Fibroblast of skin of left quadriceps (primary cell): ENCODE data around the gene CALD1.

Source experiments
- DNase-seq, 2 experiments: peaks; one replicate each; pipeline ENCODE4 v3.0.0-alpha.2; 2013; ENCODE audit warnings: low read depth in 2 of 2

The CALD1 gene

DNA sequence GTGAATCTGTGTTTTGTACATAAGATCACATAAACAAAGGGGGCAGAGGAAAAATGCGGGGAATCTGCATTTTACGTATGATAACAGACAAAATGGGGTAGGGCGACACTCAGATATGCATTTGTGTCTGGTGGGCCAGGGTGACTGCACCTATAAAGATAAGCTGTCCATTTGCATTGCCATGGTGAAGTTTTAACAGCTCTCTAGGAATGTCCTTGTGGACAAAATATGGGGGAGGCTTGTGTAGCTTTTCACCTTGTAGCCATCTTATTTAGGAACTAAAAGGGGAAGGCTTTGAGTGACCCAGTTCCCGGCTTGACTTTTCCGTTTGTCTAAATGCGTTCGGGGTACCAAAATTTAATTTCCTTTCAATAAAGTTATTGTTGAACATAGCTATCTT lies 114.5 kb downstream of the CALD1 start:
- DNase-seq, result no peak

DNA sequence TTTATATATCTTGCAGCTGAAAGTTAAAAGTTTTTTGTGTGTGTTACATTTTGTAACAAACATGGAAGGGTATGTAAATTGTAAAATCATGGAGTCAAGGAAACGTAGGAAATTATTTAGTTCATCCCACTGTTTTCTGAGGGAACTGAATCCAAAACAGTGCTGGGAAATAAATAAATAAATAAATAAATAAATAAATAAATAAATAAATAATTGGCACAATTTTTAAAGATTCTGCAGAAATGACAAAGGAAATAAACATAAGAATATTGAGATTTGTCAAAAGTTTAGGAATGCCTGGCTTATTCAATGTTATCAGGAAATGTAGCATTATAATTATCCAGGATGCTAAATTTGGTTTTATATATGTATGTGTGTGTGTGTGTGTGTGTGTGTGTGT lies 115.5 kb downstream of the CALD1 start:
- no peak for DNase-seq

DNA sequence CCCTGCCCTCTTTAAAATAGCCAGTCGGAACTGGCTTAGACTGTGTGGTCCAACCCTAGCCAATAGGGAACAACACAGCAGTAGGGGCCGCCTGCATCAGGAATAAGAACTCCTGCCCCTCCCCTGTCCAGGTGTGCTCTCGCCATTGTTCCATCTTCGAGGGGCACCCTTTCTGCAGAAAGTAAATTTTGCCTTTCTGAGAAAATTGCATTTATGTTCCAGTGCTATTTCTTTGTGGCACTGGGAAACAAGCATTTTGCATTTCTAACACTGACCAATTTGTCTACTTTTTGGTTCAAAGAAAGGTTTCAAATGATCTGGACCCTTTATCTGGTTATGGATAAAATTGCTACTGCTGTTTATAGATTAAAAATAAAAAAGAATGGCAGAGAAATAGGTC lies 116.6 kb downstream of the CALD1 start:
- DNase-seq, result no peak

DNA sequence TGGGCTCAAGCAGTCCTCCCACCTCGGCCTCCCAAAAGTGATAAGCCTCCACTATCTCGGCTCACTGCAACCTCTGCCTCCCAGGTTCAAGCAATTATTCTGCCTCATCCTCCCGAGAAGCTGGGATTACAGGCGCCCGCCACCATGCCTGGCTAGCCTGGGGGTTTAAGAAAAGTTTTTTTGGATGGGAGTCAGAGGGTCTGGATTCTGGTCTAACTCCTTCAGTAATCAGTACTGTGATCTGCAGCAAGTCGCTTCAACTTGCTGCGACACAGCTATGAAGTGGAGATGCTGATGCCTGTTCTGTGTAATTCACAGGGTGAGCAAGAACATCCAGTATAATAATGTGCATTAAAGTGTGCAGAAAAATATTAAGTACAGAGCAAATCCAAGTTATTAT lies 118.5 kb downstream of the CALD1 start:
- no peak for DNase-seq

DNA sequence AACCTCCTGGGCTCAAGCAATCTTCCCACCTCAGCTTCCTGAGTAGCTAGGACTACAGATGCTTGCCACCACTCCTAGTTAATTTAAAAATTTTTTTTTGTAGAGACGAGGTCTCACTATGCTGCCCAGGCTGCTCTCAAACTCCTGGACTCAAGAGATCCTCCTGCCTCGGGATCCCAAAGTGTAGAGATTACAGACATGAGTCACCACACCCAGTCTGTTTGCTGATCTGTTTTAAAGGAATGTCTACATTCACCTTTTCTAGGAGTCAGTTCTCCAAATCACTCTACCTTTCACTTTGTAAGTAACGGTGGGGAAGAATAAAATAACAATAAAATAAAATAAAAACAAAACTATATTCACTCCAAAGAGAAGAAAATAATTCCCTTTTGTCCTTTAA lies 120.3 kb downstream of the CALD1 start:
- no peak for DNase-seq

DNA sequence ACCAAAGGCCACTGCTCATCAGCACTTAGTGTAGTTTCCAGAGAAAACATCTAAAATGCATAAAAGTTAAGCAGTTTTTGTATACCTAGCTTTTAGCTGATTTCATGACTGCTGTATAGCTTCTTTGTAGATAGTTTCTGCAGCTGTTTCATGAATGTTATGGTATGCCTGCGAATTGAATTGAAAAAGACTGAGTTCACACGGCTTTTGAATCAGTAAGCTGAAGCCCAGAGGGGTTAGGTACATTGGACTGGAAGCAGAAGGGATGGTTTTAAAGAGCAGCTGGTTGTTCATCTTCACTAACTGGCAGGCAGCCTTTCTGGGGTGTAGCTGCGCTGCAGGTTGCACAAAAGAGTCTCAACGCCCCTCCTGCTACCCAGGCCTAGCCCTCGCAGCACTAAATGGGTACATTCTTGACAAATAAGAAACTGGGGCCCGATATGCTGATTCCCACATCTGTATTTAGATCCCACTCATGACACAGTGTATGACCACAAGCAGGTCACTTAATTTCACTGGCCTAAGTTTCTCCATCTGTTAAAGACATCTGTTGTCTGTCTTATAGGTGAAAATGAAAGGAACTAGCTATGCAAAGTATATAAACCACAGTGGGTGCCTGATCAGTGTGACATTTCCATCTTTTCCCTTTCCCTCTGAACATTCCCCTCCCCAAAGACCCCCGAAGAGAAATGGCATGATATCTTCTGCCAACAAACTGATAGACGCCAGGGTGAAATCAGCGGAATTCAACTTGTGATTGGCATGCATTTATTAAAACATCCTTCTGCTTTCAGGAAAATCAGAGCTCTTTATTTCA lies 120.9 kb downstream of the CALD1 start:
- DNase-seq, result no peak

DNA sequence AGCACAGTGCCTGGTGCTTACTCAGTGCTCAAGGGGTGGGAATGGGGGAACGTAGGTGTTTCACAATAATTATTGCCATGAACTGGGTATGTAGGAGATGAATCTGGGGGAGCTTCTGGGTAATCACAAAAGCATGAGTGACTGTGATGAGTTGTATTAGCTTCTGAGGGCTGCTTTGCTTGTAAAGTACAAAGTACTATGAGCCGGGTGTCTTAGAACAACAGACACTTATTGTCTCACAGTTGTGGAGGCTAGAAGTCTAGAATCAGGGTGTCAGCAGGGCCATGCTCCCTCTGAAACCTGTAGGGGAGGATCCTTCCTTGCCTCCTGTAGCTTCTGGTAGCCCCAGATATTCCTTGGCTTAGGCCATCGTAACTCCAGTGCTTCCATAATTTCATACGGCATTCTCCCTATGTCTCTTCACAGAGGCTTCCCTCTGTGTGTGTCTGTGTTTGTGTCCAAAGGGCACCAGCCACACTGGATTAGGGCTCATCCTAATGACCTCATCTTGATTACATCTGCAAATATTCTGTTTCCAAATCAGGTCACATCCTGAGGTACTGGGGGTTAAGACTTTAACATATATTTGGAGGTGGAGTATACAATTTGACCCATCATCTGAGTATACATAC lies 122.1 kb downstream of the CALD1 start:
- DNase-seq, result no peak

DNA sequence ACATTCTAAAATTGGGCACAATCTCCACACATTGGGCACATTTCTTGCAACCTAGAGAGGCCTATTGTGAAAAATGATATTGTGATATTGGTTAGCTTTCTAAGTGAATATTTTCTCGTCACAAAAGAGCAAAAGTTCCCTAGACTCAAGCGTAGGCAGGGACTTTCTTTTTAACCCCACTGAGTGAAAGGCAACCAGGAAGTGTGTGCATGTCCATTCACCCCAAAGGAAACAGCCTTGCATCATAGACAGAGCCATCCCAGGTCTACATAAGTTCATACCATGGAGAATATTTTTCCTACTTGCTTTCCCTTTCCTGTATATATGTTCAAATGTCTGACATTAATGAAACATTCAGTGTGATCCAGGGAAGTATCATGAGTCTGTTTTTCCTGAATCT lies 122.6 kb downstream of the CALD1 start:
- DNase-seq, result no peak

DNA sequence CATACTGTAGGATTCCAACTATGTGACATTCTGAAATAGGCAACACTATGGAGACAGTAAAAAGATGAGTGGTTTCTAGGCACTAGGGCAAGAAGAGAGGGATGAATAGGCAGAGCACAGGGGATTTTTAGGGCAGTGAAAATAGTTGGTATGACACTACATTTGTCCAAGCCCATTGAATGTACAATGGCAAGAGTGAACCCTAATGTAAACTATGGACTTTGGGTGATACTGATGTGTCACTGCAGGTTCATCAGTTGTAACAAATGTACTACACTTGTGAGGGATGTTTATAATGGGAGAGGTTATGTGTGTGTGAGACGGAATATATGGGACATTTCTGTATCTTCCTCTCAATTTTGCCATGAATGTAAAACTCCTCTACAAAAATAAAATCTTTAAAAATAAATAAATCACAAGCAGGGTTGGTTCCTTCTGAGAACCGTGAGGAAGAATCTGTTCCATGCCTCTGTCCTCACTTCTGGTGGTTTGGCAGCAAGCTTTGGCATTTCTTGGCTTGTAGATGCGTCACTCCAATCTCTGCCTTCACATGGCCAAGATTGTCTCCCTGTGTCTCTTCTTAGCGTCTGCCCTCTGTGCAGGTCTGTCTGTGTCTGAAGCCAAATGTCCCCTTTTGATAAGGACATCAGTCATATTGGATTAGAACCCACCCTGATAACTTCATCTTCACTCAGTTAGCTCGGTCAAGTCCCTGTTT lies 123.8 kb downstream of the CALD1 start:
- DNase-seq, result no peak

DNA sequence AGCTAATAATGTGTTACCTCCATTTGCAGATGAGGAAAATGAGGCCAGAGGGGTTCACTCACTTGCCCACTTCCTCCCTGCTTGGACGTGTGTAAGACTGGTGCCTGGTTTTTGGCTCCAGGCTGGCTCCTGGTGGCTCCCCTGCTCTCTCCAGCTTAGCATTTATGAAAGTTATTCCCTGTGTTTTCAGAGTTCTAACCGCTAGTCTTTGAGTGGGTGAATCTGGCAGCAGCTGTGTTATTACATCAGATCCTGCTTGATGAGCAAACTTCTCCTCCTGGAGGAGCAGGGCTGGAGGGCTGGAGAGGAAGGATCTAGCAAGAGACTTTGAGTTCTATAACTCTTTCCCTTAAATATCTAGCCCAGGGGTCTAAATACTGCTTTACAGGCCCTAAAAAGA lies 125.9 kb downstream of the CALD1 start:
- peak; percentile 70 to 72 for DNase-seq

DNA sequence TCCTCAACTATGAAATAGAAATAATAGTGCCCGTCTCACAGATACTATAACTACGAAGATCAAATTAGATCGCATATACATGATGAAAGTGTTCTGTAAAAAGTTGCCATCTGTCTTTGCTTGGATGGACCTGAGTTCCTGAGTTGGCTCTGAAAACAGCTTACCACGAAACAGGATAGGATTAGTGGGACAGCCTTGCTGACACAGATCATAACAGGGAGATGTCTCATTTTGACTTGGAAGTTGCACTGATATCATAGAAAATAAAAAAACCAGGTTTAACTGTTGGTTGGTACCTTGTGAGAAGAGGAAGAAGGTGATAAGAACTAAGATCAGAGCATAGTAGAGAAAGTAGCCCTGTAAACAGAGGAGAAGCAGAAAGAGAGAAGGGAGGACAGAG lies 127.6 kb downstream of the CALD1 start:
- DNase-seq, result no peak

DNA sequence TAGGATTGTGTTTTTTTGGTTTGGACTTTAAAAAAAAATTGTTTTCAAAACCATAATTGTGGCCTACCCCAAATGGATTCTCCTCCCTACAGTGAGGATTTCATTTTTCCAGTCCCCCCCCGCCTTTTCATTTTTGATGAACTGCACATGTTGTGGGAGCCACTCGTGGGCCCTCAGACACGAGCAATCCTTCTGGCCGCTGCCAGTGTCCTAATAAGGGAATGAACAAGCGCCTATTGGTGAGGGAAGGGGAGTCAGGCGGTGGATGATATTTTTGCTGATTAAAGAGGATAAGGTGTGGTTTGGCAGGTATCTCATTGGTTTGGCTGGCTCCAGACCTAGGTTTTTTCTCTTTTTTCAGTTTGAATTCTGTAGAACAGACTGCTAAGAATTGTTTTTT lies 128.2 kb downstream of the CALD1 start:
- DNase-seq, result no peak

DNA sequence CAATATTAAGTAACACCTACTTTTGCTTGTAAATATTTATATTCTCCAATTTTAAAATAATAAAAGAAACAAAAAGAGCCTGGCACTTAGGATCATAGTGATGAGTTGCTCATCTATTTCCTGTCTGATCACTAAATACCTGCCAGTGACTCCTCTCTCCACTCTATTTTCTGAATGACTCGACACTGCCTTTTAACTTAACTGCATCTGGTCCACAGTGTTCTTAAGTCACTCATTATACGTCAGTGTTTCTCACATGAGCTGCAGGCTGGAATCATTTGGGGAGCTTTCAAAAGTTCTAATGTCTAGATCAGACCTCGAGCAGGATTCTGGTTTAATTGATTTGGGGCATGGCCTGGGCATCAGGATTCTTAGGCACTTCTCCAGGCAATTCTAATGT lies 128.9 kb downstream of the CALD1 start:
- no peak for DNase-seq

DNA sequence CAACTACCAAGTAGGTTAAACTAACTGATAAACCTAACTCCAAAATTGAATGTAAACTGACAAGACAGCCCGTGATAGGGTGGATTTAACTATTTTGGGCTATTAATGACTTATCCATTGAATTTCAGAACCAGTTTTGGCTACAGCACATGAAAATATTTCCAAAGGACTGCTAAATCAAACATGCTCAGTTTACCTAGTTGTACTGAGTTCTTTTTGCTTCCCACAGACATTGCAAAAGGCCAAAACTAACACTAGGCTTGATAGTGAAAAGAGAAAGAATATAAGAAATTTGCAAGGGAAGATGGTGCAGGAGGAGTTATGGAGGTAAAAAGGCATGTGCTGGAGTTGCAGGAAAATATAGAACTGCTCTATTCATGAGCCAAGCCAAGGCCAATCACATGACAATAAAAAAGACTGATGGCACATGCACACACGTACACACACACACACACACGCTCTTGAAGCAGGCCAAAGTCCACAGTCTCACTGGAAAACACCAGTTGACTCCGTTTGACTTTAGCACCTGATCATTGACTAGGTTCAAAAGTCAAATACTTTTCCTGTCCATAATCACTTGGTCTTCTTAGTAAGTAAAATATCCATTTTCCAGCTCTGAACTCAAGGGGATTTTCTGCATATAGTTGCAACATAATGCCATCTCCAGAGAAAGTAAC lies 130.9 kb downstream of the CALD1 start:
- no peak for DNase-seq

DNA sequence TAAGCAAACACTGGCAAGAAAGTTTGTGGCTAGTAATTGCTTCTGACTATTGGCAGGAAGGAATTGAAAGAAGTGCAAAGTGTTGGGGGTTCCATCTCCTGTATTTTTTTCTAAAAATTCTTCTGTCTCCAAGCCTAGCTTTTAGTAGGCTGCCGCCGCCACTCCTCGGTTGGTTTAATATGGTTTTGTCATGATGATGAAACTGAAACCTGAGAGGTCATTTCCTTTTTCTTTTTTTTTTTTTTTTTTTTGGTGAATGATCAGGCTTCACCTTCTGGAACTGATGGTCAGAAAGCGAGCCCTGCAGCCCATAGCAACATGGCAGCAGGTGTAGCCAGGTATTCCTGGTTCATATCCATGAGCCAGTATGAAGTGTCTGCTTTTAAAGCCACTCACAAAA lies 131.5 kb downstream of the CALD1 start:
- DNase-seq, result no peak

DNA sequence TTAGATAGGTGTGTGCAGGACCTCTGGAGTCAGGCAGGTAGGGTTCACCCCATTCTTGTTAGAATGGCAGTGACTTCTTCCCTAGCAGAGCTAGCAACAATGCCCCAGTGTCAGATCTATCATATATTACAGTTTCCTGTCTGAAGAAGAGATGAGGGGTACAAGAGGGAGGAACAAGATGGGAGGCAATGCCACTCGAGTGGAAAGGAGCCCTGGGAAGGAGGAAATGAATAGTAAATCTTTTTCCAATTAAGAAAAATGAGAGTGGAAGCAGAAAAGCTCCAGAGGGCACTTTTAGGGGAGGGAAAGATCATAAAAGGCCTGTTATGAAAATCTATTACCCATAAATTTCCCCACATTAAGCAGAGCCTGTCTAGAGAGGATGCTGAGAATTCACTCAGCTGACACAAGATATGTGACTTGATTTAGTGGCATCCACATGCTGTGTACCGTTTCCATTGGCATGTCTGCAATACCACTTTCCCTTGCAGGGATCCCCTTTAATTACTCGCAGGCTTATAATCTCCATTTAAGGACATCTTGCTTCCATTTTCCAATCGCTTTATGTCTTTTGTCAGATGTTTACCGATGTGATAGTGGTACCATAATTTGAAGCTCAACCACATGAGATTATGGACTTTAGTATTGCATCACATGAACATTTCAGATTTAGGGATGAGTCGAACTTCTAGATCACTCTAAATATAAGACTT lies 136.9 kb downstream of the CALD1 start:
- peak; percentile 88 to 91 for DNase-seq

DNA sequence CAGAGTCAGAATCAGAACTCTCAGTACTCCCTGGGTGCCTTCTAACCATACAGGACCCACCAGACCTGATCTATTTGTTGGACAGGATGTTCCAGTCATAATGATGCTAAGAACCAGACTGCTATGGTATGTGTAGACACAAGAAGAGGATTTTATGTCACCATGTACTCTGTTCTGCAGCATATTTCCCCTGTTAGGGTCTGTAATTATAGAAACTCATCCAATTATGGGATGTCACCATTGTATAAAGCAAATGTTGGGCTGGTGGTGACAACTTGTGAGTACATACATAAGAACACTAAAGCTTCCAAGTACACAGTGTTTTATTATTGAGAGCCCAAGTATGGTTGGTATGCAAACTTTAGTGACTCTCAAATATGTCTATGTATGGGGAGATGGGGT lies 139.8 kb downstream of the CALD1 start:
- peak; percentile 45 to 52 for DNase-seq

DNA sequence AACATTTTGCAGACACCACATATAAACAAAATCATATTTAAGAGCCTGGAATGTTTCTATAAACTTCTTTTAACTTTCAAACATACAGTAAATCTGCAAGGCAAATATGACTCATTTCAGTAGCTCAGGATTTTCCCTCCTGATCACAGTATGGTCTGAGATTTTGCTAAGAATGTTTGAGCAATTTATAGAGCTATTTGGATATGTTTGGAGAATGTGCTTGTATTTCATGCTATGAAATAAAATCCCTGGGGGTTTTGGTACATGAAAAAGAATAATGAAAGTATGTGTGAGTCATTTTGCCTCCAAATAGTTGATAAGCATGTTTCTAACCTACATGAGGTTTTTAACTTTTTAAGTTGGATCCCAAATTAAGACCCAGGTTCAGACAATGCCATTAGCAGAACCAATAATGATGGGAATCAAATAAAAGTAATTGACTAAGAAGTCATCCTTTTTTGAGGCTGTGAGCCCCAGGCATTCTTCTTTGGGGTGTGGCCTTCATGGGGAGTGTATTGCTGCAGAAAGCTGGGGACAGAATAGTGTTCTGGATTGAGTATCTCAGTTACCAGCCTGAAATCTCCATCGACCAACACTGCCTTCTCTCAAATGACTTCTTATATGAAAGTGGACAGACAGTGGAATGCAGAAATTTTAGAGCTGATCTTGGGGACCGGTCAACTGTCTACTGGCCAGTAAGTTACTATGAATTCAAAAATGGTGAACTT lies 140.8 kb downstream of the CALD1 start:
- DNase-seq, result peak; percentile 98

DNA sequence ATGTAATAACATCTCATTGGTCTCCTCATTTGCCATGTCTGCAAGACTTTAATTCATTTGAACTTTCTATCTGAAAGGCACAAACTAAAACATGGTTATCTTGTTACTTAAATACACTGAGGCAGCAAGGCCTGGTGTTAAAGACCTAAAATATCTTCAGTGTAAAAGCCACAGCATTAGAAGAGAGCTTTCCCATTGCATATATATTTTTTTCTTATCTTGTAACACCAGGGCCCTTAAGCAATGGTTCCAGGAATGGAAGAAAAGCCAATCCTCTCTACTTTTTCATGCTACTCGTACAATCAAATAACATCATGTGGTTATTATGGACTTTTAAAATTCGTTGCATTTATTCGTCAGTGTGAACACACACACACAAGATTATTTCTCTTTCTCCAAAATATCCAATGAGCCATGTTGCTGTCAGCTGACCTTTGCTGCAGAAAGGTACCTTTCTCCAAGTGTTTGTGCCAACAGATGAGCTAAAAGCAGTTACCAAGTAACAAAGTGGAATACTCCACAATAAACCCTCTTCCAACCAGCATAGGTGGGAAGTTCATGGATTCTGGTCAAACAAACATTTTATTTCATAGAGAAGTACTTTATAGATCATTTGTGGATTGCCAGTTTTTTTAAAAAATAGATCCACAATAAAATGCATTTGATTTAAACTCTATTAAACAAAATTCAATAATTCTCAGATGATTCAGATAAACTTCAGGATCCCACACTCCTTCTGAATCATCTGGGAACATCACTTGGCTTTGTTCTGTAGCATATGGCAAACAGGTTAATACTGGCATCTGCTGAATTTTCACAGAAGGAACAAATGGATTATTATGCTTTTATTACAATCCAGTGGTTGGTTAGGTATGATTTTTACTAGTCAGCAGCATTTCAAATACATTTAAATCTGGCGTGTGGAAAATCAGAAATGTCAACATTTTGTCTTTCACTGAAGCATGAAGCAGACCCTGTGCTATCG lies 143.6 kb downstream of the CALD1 start:
- DNase-seq, result no peak

DNA sequence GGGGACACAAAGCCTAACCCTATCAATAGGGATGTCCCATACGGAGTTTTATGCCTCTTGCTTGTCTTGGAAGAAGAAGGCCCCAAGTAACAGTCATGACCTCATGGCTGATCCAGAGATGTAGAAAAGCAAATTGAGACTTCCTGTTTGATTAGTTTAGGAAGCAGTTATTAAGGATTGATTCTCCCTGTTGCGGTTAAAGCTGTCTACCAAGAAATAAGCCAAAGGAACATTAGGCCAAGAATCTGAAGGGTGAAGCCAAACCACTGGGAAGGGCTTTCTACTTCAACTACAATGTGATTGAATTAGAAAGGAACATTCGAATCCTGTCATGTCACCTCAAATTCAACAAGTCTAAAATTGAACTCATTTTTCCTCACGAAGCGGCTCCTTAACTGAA lies 146.3 kb downstream of the CALD1 start:
- no peak for DNase-seq
